ENCODE measurements around the gene SCAMP2. TPM values are rescaled to one million over a fixed set of nuclear protein-coding genes. Genes with fewer than 3 reads are reported as not detected.
A peak's percentile ranks its signal among the peaks of the same experiment; 100 is the strongest.

The SCAMP2 gene
- total RNA-seq, 2 experiments from 2014 or later = 56.1 to 56.9 TPM

- POLR2A ChIA-PET = interaction anchor here (33.5 kb wide), 1 partner anchor 24 kb away, joined by 925 read pairs; the partner anchor contains the start of gene CSK
- Histone ChIP-seq H3K27me3 (ENCODE audit: control insufficient read depth in 1 of 2, insufficient read depth in 2 of 2, low read length in 2 of 2) (no peaks in the 10 kb centered on the region), H3K4me3 (ENCODE audit: low read length) (no peak overlapping the region), H3K27ac (ENCODE audit: low read depth in 1 of 2, low read length in 2 of 2) (no peak overlapping the region), H3K4me1 (ENCODE audit: insufficient read depth, low read length) (peaks cover 48% of the 10 kb centered on the region), H3K9me3 (ENCODE audit: control insufficient read depth in 1 of 2, insufficient read depth in 1 of 2, low read length in 2 of 2) (no peaks in the 10 kb centered on the region), H3K36me3 (ENCODE audit: insufficient read depth, low read length) (peaks cover 62% of the 10 kb centered on the region)
- Mint-ChIP-seq H3K4me1 (ENCODE audit: low read depth) (peaks cover 39% of the 10 kb centered on the region), H3K4me3 (no peak overlapping the region), H3K27ac (no peak overlapping the region), H3K27me3 (no peaks in the 10 kb centered on the region), H3K9me3 (no peaks in the 10 kb centered on the region), H3K36me3 (ENCODE audit: low read depth) (peaks cover 59% of the 10 kb centered on the region)
- CTCF ChIA-PET = interaction anchor here (0.5 to 2.8 kb wide), 3 partner anchors 10 to 59 kb away, joined by 3 to 12 read pairs (median 5); no protein-coding TSS in a partner anchor
- intact Hi-C loops (cut with DNase I, micrococcal nuclease) = loop anchor here in 1 of 2 experiments (5.0 kb wide), 1 partner anchor 34 kb away; no protein-coding TSS in a partner anchor
- ATAC-seq (ENCODE audit: poor library complexity) (no peak), DNase-seq (no peak)
- no peak for TF ChIP-seq CTCF (IDR thresholded peaks at IDR 0.05)
Measured at GRCh38 chr15:74802862-74803447, 70.2 kb downstream of the SCAMP2 start.

GRCh38 chr15:74802290-74802689 lies 70.9 kb downstream of the SCAMP2 start:
- peaks cover 42% of the 10 kb centered on the region for H3K4me1 Mint-ChIP-seq (ENCODE audit: low read depth)
- no peak for ATAC-seq (ENCODE audit: poor library complexity)
- H3K27ac Mint-ChIP-seq = no peak overlapping the region
- Histone ChIP-seq H3K9me3 (ENCODE audit: control insufficient read depth in 1 of 2, insufficient read depth in 1 of 2, low read length in 2 of 2) (no peaks in the 10 kb centered on the region), H3K4me1 (ENCODE audit: insufficient read depth, low read length) (peaks cover 48% of the 10 kb centered on the region), H3K36me3 (ENCODE audit: insufficient read depth, low read length) (peaks cover 63% of the 10 kb centered on the region), H3K27ac (ENCODE audit: low read depth in 1 of 2, low read length in 2 of 2) (peak overlapping the region in 1 of 2 donors; percentile 2), H3K4me3 (ENCODE audit: low read length) (no peak overlapping the region), H3K27me3 (ENCODE audit: control insufficient read depth in 1 of 2, insufficient read depth in 2 of 2, low read length in 2 of 2) (no peaks in the 10 kb centered on the region)
- H3K9me3 Mint-ChIP-seq = no peaks in the 10 kb centered on the region
- intact Hi-C loops (cut with DNase I, micrococcal nuclease) = loop anchor here in 1 of 2 experiments (5.0 kb wide), 1 partner anchor 35 kb away; no protein-coding TSS in a partner anchor
- H3K4me3 Mint-ChIP-seq = no peak overlapping the region
- ChIA-PET POLR2A (interaction anchor here (33.5 kb wide), 1 partner anchor 23 kb away, joined by 925 read pairs; the partner anchor contains the start of gene CSK), CTCF (interaction anchor here (0.5 kb wide), 1 partner anchor 60 kb away, joined by 3 read pairs; no protein-coding TSS in a partner anchor)
- no peak for DNase-seq
- no peak for TF ChIP-seq CTCF (IDR thresholded peaks at IDR 0.05)
- H3K27me3 Mint-ChIP-seq = no peaks in the 10 kb centered on the region
- peaks cover 66% of the 10 kb centered on the region for H3K36me3 Mint-ChIP-seq (ENCODE audit: low read depth)

GRCh38 chr15:74801311-74801997 lies 71.7 kb downstream of the SCAMP2 start:
- peaks cover 48% of the 10 kb centered on the region for H3K4me1 ChIP-seq (ENCODE audit: insufficient read depth, low read length)
- no peak for ATAC-seq (ENCODE audit: poor library complexity)
- no peak overlapping the region for H3K4me3 Mint-ChIP-seq
- peaks cover 71% of the 10 kb centered on the region for H3K36me3 Mint-ChIP-seq (ENCODE audit: low read depth)
- intact Hi-C loops (cut with DNase I, micrococcal nuclease) = loop anchor here (2.0 to 5.0 kb wide), 3 partner anchors 21 to 167 kb away; no protein-coding TSS in a partner anchor
- H3K27ac Mint-ChIP-seq = peak overlapping the region; percentile 36
- H3K27ac ChIP-seq (ENCODE audit: low read depth in 1 of 2, low read length in 2 of 2) = no peak overlapping the region
- CTCF ChIA-PET = interaction anchor here (10.1 to 14.8 kb wide), 2 partner anchors 21 to 30 kb away, joined by 231 to 353 read pairs; partner anchors contain the start of gene CSK
- no peak for TF ChIP-seq CTCF (IDR thresholded peaks at IDR 0.05)
- H3K27me3 Mint-ChIP-seq = no peaks in the 10 kb centered on the region
- peaks cover 63% of the 10 kb centered on the region for H3K36me3 ChIP-seq (ENCODE audit: insufficient read depth, low read length)
- DNase-seq = no peak
- POLR2A ChIA-PET = interaction anchor here (33.5 kb wide), 1 partner anchor 22 kb away, joined by 925 read pairs; the partner anchor contains the start of gene CSK
- peaks cover 38% of the 10 kb centered on the region for H3K4me1 Mint-ChIP-seq (ENCODE audit: low read depth)
- H3K9me3 Mint-ChIP-seq = no peaks in the 10 kb centered on the region
- no peak overlapping the region for H3K4me3 ChIP-seq (ENCODE audit: low read length)
- H3K9me3 ChIP-seq (ENCODE audit: control insufficient read depth in 1 of 2, insufficient read depth in 1 of 2, low read length in 2 of 2) = no peaks in the 10 kb centered on the region
- H3K27me3 ChIP-seq (ENCODE audit: control insufficient read depth in 1 of 2, insufficient read depth in 2 of 2, low read length in 2 of 2) = no peaks in the 10 kb centered on the region
